Measurements from ENCODE around the gene DLK1. TPM values are rescaled to one million over a fixed set of nuclear protein-coding genes. Genes with fewer than 3 reads are reported as not detected.

Gene DLK1
- total and polyA plus RNA-seq, 12 donors, result 1.3 to 35.0 (median 7.3) TPM

DNA sequence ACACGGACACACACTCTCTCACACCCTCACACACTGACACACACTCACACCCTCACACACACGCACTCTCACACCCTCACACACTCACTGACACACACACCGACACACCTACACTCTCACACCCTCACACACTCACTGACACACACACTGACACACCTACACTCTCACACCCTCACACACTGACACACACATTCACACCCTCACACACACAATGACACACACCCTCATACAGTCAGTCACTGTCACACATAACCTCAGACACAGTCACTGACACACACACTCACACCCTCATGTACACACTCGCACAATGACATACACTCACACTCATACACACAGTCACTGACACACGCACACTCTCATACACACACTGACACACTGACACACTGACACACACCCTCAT is 19.8 kb upstream of the DLK1 start:
- no peak overlapping the region for H3K4me3 ChIP-seq
- no peaks in the 10 kb centered on the region for H3K9me3 ChIP-seq
- H3K27ac ChIP-seq, result no peak overlapping the region
- peaks cover 0 to 27% (median 18%) of the 10 kb centered on the region in 9 donors for H3K4me1 ChIP-seq
- 90 to 95% methylated on average over 5 of the region's 5 CpGs for WGBS, 2 donors
- H3K27me3 ChIP-seq, result peaks cover 0 to 89% (median 55%) of the 10 kb centered on the region in 7 donors
- no peak for DNase-seq
- ATAC-seq, result no peak
- no peaks in the 10 kb centered on the region for H3K36me3 ChIP-seq
- intact Hi-C loops (cut with DNase I), result no loop called here
- TF ChIP-seq, protein P1, sequence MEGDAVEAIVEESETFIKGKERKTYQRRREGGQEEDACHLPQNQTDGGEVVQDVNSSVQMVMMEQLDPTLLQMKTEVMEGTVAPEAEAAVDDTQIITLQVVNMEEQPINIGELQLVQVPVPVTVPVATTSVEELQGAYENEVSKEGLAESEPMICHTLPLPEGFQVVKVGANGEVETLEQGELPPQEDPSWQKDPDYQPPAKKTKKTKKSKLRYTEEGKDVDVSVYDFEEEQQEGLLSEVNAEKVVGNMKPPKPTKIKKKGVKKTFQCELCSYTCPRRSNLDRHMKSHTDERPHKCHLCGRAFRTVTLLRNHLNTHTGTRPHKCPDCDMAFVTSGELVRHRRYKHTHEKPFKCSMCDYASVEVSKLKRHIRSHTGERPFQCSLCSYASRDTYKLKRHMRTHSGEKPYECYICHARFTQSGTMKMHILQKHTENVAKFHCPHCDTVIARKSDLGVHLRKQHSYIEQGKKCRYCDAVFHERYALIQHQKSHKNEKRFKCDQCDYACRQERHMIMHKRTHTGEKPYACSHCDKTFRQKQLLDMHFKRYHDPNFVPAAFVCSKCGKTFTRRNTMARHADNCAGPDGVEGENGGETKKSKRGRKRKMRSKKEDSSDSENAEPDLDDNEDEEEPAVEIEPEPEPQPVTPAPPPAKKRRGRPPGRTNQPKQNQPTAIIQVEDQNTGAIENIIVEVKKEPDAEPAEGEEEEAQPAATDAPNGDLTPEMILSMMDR (IDR thresholded peaks at IDR 0.05), result no peak

DNA sequence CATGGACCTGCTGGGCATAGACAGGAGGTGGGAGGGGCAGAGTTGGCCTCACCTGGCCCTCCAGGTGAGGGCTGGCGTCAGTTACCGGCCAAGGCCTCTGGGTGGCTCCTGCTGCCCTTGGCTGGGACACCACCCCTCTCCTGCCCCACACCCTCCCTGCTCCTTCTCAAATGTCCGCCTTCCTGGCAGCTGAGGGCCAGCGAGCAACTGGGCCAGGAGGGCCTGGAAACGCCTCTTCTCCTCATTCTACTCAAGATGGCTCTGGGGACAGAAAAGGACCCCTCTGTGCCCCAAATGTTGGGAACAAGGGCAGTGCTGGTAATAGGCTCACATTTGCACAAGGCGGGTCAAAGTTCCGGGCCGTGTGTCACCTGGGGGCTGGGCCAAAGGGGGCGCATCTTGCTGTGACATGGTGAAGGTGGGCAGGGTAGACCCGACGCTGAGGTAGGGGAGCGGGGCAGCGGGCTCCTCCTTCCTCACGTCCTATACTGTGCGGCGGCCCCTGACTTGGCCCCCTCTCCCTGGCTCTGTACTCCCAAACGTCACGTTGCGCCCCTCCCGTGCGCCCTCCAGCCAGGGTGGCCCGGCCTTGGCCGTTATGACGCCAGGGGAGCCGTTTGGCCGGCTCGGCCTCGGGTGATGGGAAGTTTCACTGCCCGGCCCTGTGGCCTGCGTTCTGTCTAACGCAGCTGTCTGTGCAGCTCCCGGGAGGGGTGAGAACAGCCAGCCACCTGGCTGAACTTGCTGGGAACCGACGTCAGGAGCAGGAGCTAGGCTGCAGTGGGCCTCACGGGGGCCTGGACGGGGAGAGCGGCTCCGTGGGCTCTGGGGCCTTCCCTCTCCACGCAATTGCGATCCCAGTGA is 18.0 kb upstream of the DLK1 start:
- intact Hi-C loops (cut with DNase I), result no loop called here
- H3K27me3 ChIP-seq, result peaks cover 0 to 87% (median 54%) of the 10 kb centered on the region in 7 donors
- ATAC-seq (peak; percentile 77 to 88 (median 83)), DNase-seq (peak; percentile 50 to 57)
- H3K27ac ChIP-seq, result peak overlapping the region in 4 of 10 donors; percentile 31 to 60 (median 56)
- H3K4me3 ChIP-seq, result peak overlapping the region in 2 of 10 donors; percentile 18 to 39
- H3K9me3 ChIP-seq, result no peaks in the 10 kb centered on the region
- H3K36me3 ChIP-seq, result no peaks in the 10 kb centered on the region
- 34 to 35% methylated on average over 40 of the region's 40 CpGs for WGBS, 2 donors
- H3K4me1 ChIP-seq, result peaks cover 0 to 31% (median 18%) of the 10 kb centered on the region in 9 donors
- TF ChIP-seq, protein P1 (IDR thresholded peaks at IDR 0.05), result no peak

DNA sequence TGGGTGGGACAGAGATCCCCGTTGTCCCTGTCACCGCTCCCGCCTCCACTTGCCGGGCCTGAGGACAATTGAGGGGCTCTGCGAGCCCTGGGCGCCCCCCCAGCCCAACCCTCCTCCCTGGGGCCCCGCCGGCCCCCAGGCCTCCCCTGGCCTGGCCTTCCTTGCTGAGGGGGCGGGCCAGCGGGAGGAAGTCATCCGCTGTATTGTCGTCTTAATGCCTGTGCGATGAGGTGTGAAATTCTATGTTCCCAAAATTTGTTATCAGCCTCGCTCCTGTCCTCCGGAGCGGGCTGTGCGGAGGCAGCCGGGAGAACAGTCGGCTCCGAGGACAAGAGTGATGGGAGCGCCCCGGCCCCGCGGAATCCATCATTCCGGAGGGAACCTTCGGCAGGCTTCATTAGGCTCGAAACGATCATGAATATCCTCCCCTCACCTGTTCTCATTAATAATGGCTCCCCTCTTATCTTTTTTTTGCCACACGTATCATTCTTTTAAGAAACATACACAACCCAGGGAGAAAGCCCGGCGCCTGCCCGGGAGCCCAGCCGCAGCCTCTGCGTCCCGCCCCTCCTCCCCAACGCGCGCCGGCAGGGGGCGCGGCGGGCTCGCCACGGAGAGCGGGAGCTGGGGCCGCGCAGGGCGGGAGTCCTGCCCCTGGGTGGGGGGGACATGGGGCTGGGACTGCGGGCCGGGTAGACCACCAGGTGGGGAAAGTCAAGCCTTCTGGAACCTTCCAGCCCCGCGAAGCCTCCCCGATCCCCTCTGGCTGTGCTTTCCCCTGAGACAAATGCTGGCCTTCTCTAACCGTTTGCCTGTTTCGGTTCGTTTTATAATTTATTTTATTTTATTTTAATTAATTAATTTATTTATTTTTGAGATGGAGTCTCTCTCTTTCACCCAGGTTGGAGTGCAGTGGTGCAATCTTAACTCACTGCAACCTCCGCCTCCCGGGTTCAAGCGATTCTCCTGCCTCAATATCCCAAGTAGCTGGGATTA is 17.1 kb upstream of the DLK1 start:
- peak in 7 of 8 donors; percentile 6 to 84 (median 70) for ATAC-seq

More for the DNA sequence above, 17.1 kb upstream of the DLK1 start:
- intact Hi-C loops (cut with DNase I), result no loop called here
- WGBS, 2 donors, result 16 to 17% methylated on average over 56 to 59 of the region's 59 CpGs
- TF ChIP-seq, protein P1 (IDR thresholded peaks at IDR 0.05), result peak in 7 of 9 donors; percentile 13 to 80 (median 55)
- H3K9me3 ChIP-seq, result no peaks in the 10 kb centered on the region
- DNase-seq, result peak; percentile 32 to 48
- peaks cover 0 to 84% (median 47%) of the 10 kb centered on the region in 7 donors for H3K27me3 ChIP-seq
- peaks cover 0 to 31% (median 18%) of the 10 kb centered on the region in 9 donors for H3K4me1 ChIP-seq
- peak overlapping the region in 4 of 10 donors; percentile 31 to 60 (median 56) for H3K27ac ChIP-seq
- H3K4me3 ChIP-seq, result peak overlapping the region in 8 of 10 donors; percentile 8 to 39 (median 18)
- H3K36me3 ChIP-seq, result no peaks in the 10 kb centered on the region
